Measurements from ENCODE around the gene NUP133. TPM values are rescaled to one million over a fixed set of nuclear protein-coding genes. Genes with fewer than 3 reads are reported as not detected.
A peak's percentile ranks its signal among the peaks of the same experiment; 100 is the strongest.
"Not testable (repeated sequence)": the region's sequence is repeated elsewhere in the genome, so short reads cannot be mapped to it uniquely, and the experiment has no call there.

The NUP133 gene
- total RNA-seq, 1 experiment from 2014 or later, result 55.8 TPM

- no peak for DNase-seq (ENCODE audit: low read depth)
These were observed 87.9 kb downstream of the NUP133 start for GRCh38 chr1:229420224-229420623.

- not testable (repeated sequence) for DNase-seq (ENCODE audit: low read depth)
These were observed 89.6 kb downstream of the NUP133 start for GRCh38 chr1:229418586-229418985.

- DNase-seq (ENCODE audit: low read depth), result not testable (repeated sequence)
These were observed 95.3 kb downstream of the NUP133 start for GRCh38 chr1:229412810-229413209.

GRCh38 chr1:229412056-229412455 lies 96.1 kb downstream of the NUP133 start:
- DNase-seq (ENCODE audit: low read depth), result no peak

GRCh38 chr1:229411434-229412055 lies 96.6 kb downstream of the NUP133 start:
- DNase-seq (ENCODE audit: low read depth), result no peak

- DNase-seq (ENCODE audit: low read depth), result peak; percentile 83
These were observed 97.3 kb downstream of the NUP133 start for GRCh38 chr1:229410692-229411433.

- DNase-seq (ENCODE audit: low read depth), result no peak
These were observed 97.8 kb downstream of the NUP133 start for GRCh38 chr1:229410370-229410691.

GRCh38 chr1:229409616-229410369 lies 98.3 kb downstream of the NUP133 start:
- no peak for DNase-seq (ENCODE audit: low read depth)

- no peak for DNase-seq (ENCODE audit: low read depth)
These were observed 99.6 kb downstream of the NUP133 start for GRCh38 chr1:229408458-229409037.

- DNase-seq (ENCODE audit: low read depth), result no peak
These were observed 100.7 kb downstream of the NUP133 start for GRCh38 chr1:229407206-229408026.

- no peak for DNase-seq (ENCODE audit: low read depth)
These were observed 101.3 kb downstream of the NUP133 start for GRCh38 chr1:229406798-229407197.

GRCh38 chr1:229403573-229403972 lies 104.6 kb downstream of the NUP133 start:
- no peak for DNase-seq (ENCODE audit: low read depth)

GRCh38 chr1:229402993-229403392 lies 105.1 kb downstream of the NUP133 start:
- DNase-seq (ENCODE audit: low read depth), result no peak

- DNase-seq (ENCODE audit: low read depth), result not testable (repeated sequence)
These were observed 105.8 kb downstream of the NUP133 start for GRCh38 chr1:229402329-229402728.

- no peak for DNase-seq (ENCODE audit: low read depth)
These were observed 110.4 kb downstream of the NUP133 start for GRCh38 chr1:229397762-229398161.

- DNase-seq (ENCODE audit: low read depth), result no peak
These were observed 111.4 kb downstream of the NUP133 start for GRCh38 chr1:229396585-229397206.

- not testable (repeated sequence) for DNase-seq (ENCODE audit: low read depth)
These were observed 113.6 kb downstream of the NUP133 start for GRCh38 chr1:229394517-229394916.

- no peak for DNase-seq (ENCODE audit: low read depth)
These were observed 115.2 kb downstream of the NUP133 start for GRCh38 chr1:229392936-229393335.
